OCI-LY1 (cell line): Measurements from ENCODE around the gene DENND4A.

Source experiments
- EZH2 ChIP-seq: fragments of 200-600 bp; sonication (generic), shearing (Covaris generic); IDR thresholded peaks from 2 replicates; pipeline ENCODE4 v1.8.0; 2017; ENCODE audit warnings: borderline replicate concordance, mixed run types, mild to moderate bottlenecking, antibody characterized with exemption, low read length, moderate library complexity, mixed read lengths
- TF ChIP-seq, protein P1 (sequence below): fragments of 200-600 bp; sonication (generic), shearing (Covaris generic); IDR thresholded peaks from 2 replicates; pipeline ENCODE4 v1.5.1; 2017; ENCODE audit warnings: mild to moderate bottlenecking, antibody characterized with exemption, low read length, moderate library complexity, mixed read lengths

DNA sequence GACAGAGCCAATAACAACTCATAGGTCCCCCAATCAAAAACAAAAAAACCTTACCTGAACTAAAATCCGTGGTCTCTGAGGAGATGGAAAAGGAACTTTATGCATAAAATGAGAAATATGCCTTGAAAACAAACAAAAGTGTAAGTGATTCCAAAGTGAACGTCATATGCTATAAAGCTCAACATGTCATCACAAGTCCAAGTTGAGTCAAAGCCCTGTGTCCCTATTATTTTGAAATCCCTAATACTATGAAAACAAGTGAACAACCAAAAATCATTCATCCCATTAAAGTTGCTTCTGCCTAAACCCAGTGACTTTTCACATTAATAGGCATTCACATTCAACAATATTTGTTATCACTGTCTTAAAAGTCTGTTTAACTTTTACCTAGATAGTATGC, 59.4 kb downstream of the DENND4A start:
- TF ChIP-seq, protein P1, sequence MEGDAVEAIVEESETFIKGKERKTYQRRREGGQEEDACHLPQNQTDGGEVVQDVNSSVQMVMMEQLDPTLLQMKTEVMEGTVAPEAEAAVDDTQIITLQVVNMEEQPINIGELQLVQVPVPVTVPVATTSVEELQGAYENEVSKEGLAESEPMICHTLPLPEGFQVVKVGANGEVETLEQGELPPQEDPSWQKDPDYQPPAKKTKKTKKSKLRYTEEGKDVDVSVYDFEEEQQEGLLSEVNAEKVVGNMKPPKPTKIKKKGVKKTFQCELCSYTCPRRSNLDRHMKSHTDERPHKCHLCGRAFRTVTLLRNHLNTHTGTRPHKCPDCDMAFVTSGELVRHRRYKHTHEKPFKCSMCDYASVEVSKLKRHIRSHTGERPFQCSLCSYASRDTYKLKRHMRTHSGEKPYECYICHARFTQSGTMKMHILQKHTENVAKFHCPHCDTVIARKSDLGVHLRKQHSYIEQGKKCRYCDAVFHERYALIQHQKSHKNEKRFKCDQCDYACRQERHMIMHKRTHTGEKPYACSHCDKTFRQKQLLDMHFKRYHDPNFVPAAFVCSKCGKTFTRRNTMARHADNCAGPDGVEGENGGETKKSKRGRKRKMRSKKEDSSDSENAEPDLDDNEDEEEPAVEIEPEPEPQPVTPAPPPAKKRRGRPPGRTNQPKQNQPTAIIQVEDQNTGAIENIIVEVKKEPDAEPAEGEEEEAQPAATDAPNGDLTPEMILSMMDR, result no peak
- no peak for TF ChIP-seq EZH2
